Tibial nerve (tissue), 4 donors: ENCODE measurements around the gene CERS6. TPM values are rescaled to one million over a fixed set of nuclear protein-coding genes. Genes with fewer than 3 reads are reported as not detected.

ENCODE experiments used
- DNase-seq, 2 donors: peaks; one replicate each; pipeline ENCODE4 v3.0.0-alpha.2; 2019; ENCODE audit warnings: low spot score in 2 of 2
- H3K27ac ChIP-seq, 4 donors: fragments of 200-600 bp; sonication (generic) in 3 of 4; one replicate each; pipeline ENCODE4 v1.5.1; 2017 to 2019; ENCODE audit warnings: mild to moderate bottlenecking in 1 of 4
- H3K27me3 ChIP-seq, 2 donors: fragments of 200-600 bp; sonication (generic) in 1 of 2; one replicate each; pipeline versions ENCODE4 v1.5.1 to v1.6.0; 2017 to 2019
- H3K36me3 ChIP-seq, 3 donors: fragments of 200-600 bp; sonication (generic); one replicate each; pipeline ENCODE4 v1.5.1; 2018 to 2019
- H3K4me1 ChIP-seq, 4 donors: fragments of 200-600 bp; sonication (generic) in 3 of 4; one replicate each; pipeline ENCODE4 v1.5.1; 2017 to 2019
- H3K4me3 ChIP-seq, 4 donors: fragments of 200-600 bp; sonication (generic) in 3 of 4; one replicate each; pipeline ENCODE4 v1.5.1; 2017 to 2019; ENCODE audit warnings: mild to moderate bottlenecking in 1 of 4, moderate library complexity in 1 of 4
- H3K9me3 ChIP-seq, 4 donors: fragments of 200-600 bp; sonication (generic) in 3 of 4; one replicate each; pipeline ENCODE4 v1.5.1; 2017 to 2019
- CTCF ChIP-seq, 5 experiments: fragments of 200-600 bp in 3 of 5; fragments of 450-650 bp in 2 of 5; sonication (generic) in 3 of 5; IDR thresholded peaks; one replicate each; pipeline ENCODE4 v1.5.1; 2016 to 2019; ENCODE audit warnings: antibody characterized with exemption in 5 of 5, mild to moderate bottlenecking in 3 of 5, moderate library complexity in 2 of 5
- EP300 ChIP-seq, 2 donors: sonication (generic); formaldehyde crosslinking; IDR thresholded peaks; one replicate each; pipeline ENCODE4 v1.6.1; 2017; ENCODE audit warnings: antibody characterized with exemption in 2 of 2, mild to moderate bottlenecking in 1 of 2
- POLR2A ChIP-seq, 2 donors: fragments of 450-650 bp; IDR thresholded peaks; one replicate each; pipeline ENCODE4 v1.6.1; 2017; ENCODE audit warnings: antibody characterized with exemption in 2 of 2, mild to moderate bottlenecking in 2 of 2, moderate library complexity in 2 of 2
- WGBS, 2 donors: methylation state at CpG; one replicate each; pipeline ENCODE4 v1.1.5; 2018; 5-methylcytosine and 5-hydroxymethylcytosine counted together
- total RNA-seq, 4 donors: library from RNA; depleted of rRNA; stranded (reverse); fragments of >200 nt; gene quantifications; one replicate each; pipeline ENCODE4 v1.1.0, GENCODE V29; 2016

The CERS6 gene
- total RNA-seq, 4 donors from 2014 or later = 37.7 to 38.7 (median 37.8) TPM

- no peak for TF ChIP-seq CTCF (IDR thresholded peaks at IDR 0.05)
- TF ChIP-seq EP300 (IDR thresholded peaks at IDR 0.05) = no peak
- TF ChIP-seq POLR2A (IDR thresholded peaks at IDR 0.05) = no peak
- no peaks in the 10 kb centered on the region for H3K36me3 ChIP-seq
- DNase-seq = no peak
- WGBS, 2 donors = 90 to 91% methylated on average over 4 of the region's 4 CpGs
- no peaks in the 10 kb centered on the region for H3K9me3 ChIP-seq
- H3K27ac ChIP-seq = no peak overlapping the region
- no peak overlapping the region for H3K4me3 ChIP-seq
- H3K4me1 ChIP-seq = peaks cover 0 to 26% (median 15%) of the 10 kb centered on the region in 4 donors
- H3K27me3 ChIP-seq = no peaks in the 10 kb centered on the region
Measured at GRCh38 chr2:168470320-168471162, 14.5 kb downstream of the CERS6 start.

GRCh38 chr2:168471163-168471475, 15.0 kb downstream of the CERS6 start:
- TF ChIP-seq EP300 (IDR thresholded peaks at IDR 0.05) (no peak), CTCF (IDR thresholded peaks at IDR 0.05) (no peak), POLR2A (IDR thresholded peaks at IDR 0.05) (no peak)
- Histone ChIP-seq H3K27ac (no peak overlapping the region), H3K4me3 (no peak overlapping the region), H3K36me3 (no peaks in the 10 kb centered on the region), H3K9me3 (no peaks in the 10 kb centered on the region), H3K4me1 (peaks cover 0 to 20% (median 10%) of the 10 kb centered on the region in 4 donors), H3K27me3 (no peaks in the 10 kb centered on the region)
- DNase-seq = no peak

- Histone ChIP-seq H3K36me3 (no peaks in the 10 kb centered on the region), H3K4me3 (no peak overlapping the region), H3K27ac (no peak overlapping the region), H3K27me3 (no peaks in the 10 kb centered on the region), H3K4me1 (peaks cover 0 to 10% (median 0%) of the 10 kb centered on the region in 4 donors), H3K9me3 (no peaks in the 10 kb centered on the region)
- DNase-seq = no peak
- TF ChIP-seq CTCF (IDR thresholded peaks at IDR 0.05) = no peak
- TF ChIP-seq EP300 (IDR thresholded peaks at IDR 0.05) = no peak
- TF ChIP-seq POLR2A (IDR thresholded peaks at IDR 0.05) = no peak
- 87 to 92% methylated on average over 4 of the region's 4 CpGs for WGBS, 2 donors
Measured at GRCh38 chr2:168475636-168476035, 19.6 kb downstream of the CERS6 start.

- no peak for TF ChIP-seq CTCF (IDR thresholded peaks at IDR 0.05)
- TF ChIP-seq EP300 (IDR thresholded peaks at IDR 0.05) = no peak
- no peak for TF ChIP-seq POLR2A (IDR thresholded peaks at IDR 0.05)
- WGBS, 2 donors = 100% methylated on average over 1 of the region's 1 CpG
- Histone ChIP-seq H3K9me3 (no peaks in the 10 kb centered on the region), H3K27ac (no peak overlapping the region), H3K4me3 (no peak overlapping the region), H3K4me1 (peaks cover 0 to 22% (median 2%) of the 10 kb centered on the region in 4 donors), H3K27me3 (no peaks in the 10 kb centered on the region), H3K36me3 (no peaks in the 10 kb centered on the region)
- no peak for DNase-seq
Measured at GRCh38 chr2:168478206-168478605, 22.1 kb downstream of the CERS6 start.

- no peaks in the 10 kb centered on the region for H3K36me3 ChIP-seq
- TF ChIP-seq POLR2A (IDR thresholded peaks at IDR 0.05) (no peak), CTCF (IDR thresholded peaks at IDR 0.05) (no peak), EP300 (IDR thresholded peaks at IDR 0.05) (no peak)
- H3K4me3 ChIP-seq = no peak overlapping the region
- no peak for DNase-seq
- no peaks in the 10 kb centered on the region for H3K27me3 ChIP-seq
- peaks cover 0 to 29% (median 4%) of the 10 kb centered on the region in 4 donors for H3K4me1 ChIP-seq
- 88 to 95% methylated on average over 3 of the region's 3 CpGs for WGBS, 2 donors
- H3K9me3 ChIP-seq = no peaks in the 10 kb centered on the region
- no peak overlapping the region for H3K27ac ChIP-seq
Measured at GRCh38 chr2:168480356-168480755, 24.3 kb downstream of the CERS6 start.
